Activated CD8-positive, alpha-beta T cell treated with anti-CD3 and anti-CD28 coated beads, Interleukin-2, amount 10 ng/mL, durations not matched to agents 7 days and 5 days (primary cell): ENCODE data around the gene DHRS9. TPM values are rescaled to one million over a fixed set of nuclear protein-coding genes. Genes with fewer than 3 reads are reported as not detected.

Source experiments
- ATAC-seq: fragments of 150-1000 bp; cut with Tn5 transposase; one replicate; pipeline ENCODE4 v1.10.0; 2021; ENCODE audit warnings: moderate library complexity
- CTCF ChIA-PET: fragments of 350-600 bp; sonication (Branson Sonifier 250); formaldehyde crosslinking; loops from one replicate; lab custom pipeline; 2021; ENCODE audit warnings: antibody characterized with exemption; lab: Charles Lee
- POLR2A ChIA-PET: fragments of 350-600 bp; sonication (Branson Sonifier 250); formaldehyde crosslinking; loops from one replicate; lab custom pipeline; 2021; ENCODE audit warnings: antibody characterized with exemption; lab: Charles Lee
- DNase-seq: peaks from one replicate; pipeline ENCODE4 v3.0.0-alpha.2; 2020
- H3K27ac Mint-ChIP-seq: one replicate; pipeline ENCODE4 v1.8.0; 2021; ENCODE audit warnings: mild to moderate bottlenecking, mixed read lengths
- H3K27me3 Mint-ChIP-seq: one replicate; pipeline ENCODE4 v1.8.0; 2021; ENCODE audit warnings: low read depth, mixed read lengths
- H3K36me3 Mint-ChIP-seq: one replicate; pipeline ENCODE4 v1.8.0; 2021; ENCODE audit warnings: low read depth, mixed read lengths
- H3K4me1 Mint-ChIP-seq: one replicate; pipeline ENCODE4 v1.8.0; 2021; ENCODE audit warnings: low read depth, mixed read lengths
- H3K4me3 Mint-ChIP-seq: one replicate; pipeline ENCODE4 v1.8.0; 2021; ENCODE audit warnings: mild to moderate bottlenecking, mixed read lengths
- H3K9me3 Mint-ChIP-seq: one replicate; pipeline ENCODE4 v1.8.0; 2022; ENCODE audit warnings: mixed read lengths; ENCODE audit not compliant: insufficient read depth
- total RNA-seq, 2 experiments: library from RNA; stranded (reverse); gene quantifications; one replicate each; pipeline ENCODE4 v1.2.3, GENCODE V29; 2021

The DHRS9 gene
- total RNA-seq, 2 experiments from 2014 or later, result not detected

DNA sequence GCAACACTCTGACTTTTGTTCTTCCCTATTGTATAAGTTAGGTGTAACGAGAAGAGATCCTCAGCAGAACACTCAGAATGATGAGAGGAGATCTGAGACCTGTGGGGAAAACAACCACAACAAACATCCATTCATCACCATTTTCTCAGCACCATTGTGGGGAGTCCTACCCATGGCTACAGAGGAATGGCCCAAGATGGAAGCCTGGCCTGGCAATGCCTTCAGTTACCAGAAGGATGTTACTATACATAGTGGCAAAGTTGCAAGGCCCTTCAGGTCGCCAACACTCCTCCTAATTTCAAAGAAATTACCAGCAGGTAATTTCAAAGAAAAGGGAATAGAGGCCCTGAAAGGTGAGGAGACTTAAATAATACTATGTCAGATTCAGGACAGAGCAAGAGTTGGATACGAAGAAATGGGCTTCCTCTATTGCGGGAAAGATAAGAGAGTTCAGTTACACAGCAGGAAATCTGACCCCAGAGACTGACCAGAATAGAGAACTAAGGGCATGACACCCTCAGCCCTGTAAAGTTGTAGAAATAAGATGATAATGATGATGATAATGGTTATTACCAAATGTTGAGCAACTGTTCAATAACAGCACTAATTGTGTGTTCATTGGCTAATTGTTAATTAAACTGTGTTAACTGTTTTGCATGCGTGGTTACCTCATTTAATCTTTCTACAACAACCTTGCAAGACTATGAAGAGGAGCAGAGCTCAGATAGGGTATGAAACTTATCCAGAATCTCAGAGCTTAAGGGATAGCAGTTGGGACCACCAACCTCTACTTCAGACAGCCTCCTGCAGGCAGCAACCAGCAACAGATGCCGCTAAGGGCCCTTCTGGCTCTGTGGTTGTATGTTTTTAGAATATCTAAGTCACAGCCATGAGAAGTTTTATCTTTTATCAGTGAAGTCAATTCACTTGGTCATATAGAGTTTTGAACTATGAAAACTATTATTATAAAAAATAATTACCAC is 37.5 kb downstream of the DHRS9 start:
- Mint-ChIP-seq H3K27ac (peak overlapping the region; percentile 84), H3K36me3 (peaks cover 27% of the 10 kb centered on the region), H3K4me1 (peaks cover 69% of the 10 kb centered on the region), H3K9me3 (peaks cover 7% of the 10 kb centered on the region), H3K4me3 (peak overlapping the region; percentile 23), H3K27me3 (no peaks in the 10 kb centered on the region)
- POLR2A ChIA-PET, result no interaction called here
- DNase-seq, result peak; percentile 39
- CTCF ChIA-PET, result interaction anchor here (0.9 to 6.8 kb wide), 9 partner anchors 10 to 144 kb away, joined by 3 to 181 read pairs (median 14); no protein-coding TSS in a partner anchor
- peak; percentile 27 for ATAC-seq

DNA sequence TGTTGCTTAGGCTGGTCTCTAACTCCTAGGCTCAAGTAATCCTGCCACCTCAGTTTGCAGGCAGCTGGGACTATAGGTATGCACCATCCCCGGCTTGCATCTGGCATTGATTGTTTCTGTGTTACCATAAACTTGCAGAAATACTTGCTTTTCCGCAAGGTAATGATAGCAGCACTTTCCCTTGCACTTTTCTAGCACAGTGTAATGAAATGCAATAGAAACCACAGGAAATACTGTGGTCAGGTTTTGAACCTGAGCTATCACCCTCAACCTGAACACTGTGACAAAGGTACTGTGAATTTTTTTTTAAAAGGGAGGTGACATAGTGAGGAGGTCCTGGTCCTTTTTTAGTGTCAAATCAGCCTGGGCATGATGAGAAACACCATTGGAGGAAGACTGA is 38.3 kb downstream of the DHRS9 start:
- DNase-seq, result peak; percentile 73
- peaks cover 7% of the 10 kb centered on the region for H3K9me3 Mint-ChIP-seq
- H3K4me1 Mint-ChIP-seq, result peaks cover 68% of the 10 kb centered on the region
- peak overlapping the region; percentile 23 for H3K4me3 Mint-ChIP-seq
- H3K27ac Mint-ChIP-seq, result peak overlapping the region; percentile 81
- ChIA-PET POLR2A (interaction anchor here (0.6 to 0.7 kb wide), 2 partner anchors 14 to 19 kb away, joined by 3 to 4 read pairs; no protein-coding TSS in a partner anchor), CTCF (interaction anchor here (1.7 to 6.8 kb wide), 8 partner anchors 11 to 145 kb away, joined by 6 to 181 read pairs (median 34); no protein-coding TSS in a partner anchor)
- peak; percentile 88 for ATAC-seq
- H3K36me3 Mint-ChIP-seq, result peaks cover 26% of the 10 kb centered on the region
- no peaks in the 10 kb centered on the region for H3K27me3 Mint-ChIP-seq

DNA sequence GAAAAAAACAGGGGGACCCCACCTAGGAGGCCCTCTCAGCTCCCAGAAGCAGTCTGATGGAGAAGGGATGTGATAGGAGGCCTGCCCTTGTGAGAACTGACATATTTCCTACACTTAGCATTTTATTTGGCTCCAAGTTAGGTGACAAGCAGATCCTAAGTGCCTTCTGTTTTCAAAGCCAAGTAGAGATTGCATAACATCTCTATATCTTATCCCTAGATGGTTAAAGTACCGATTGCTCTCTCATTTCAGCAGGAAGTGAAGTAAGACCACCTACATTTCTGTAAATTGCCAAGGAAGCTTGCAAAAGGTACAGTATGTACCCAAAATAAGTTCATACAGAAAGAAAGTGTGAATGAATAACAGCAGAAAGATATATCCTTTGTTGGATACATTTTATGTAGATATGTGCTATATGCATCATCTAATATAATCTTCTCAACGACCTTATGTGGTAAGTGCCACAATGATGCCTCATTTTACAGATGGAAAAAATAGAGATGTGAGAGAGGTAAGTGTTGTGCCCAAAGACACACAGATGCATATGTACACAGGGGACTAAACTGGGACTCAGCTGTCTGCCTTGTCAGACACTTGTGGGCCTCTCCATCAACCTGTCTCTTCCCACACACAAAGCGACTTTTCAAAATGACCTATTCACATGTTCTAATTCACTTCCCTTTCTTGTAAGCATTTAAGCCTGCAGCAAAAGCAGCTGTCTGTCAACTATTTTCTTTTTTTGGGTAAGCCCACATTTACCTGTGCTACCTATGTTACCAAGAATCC is 38.9 kb downstream of the DHRS9 start:
- no peak for ATAC-seq
- CTCF ChIA-PET, result interaction anchor here (0.7 to 6.8 kb wide), 22 partner anchors 10 to 354 kb away, joined by 3 to 181 read pairs (median 9); partner anchors contain the start of gene DHRS9
- H3K4me3 Mint-ChIP-seq, result peak overlapping the region; percentile 23
- DNase-seq, result no peak
- no peaks in the 10 kb centered on the region for H3K27me3 Mint-ChIP-seq
- H3K36me3 Mint-ChIP-seq, result peaks cover 24% of the 10 kb centered on the region
- peaks cover 7% of the 10 kb centered on the region for H3K9me3 Mint-ChIP-seq
- peak overlapping the region; percentile 81 for H3K27ac Mint-ChIP-seq
- POLR2A ChIA-PET, result interaction anchor here (0.6 to 0.7 kb wide), 2 partner anchors 15 to 19 kb away, joined by 3 to 4 read pairs; no protein-coding TSS in a partner anchor
- peaks cover 66% of the 10 kb centered on the region for H3K4me1 Mint-ChIP-seq

DNA sequence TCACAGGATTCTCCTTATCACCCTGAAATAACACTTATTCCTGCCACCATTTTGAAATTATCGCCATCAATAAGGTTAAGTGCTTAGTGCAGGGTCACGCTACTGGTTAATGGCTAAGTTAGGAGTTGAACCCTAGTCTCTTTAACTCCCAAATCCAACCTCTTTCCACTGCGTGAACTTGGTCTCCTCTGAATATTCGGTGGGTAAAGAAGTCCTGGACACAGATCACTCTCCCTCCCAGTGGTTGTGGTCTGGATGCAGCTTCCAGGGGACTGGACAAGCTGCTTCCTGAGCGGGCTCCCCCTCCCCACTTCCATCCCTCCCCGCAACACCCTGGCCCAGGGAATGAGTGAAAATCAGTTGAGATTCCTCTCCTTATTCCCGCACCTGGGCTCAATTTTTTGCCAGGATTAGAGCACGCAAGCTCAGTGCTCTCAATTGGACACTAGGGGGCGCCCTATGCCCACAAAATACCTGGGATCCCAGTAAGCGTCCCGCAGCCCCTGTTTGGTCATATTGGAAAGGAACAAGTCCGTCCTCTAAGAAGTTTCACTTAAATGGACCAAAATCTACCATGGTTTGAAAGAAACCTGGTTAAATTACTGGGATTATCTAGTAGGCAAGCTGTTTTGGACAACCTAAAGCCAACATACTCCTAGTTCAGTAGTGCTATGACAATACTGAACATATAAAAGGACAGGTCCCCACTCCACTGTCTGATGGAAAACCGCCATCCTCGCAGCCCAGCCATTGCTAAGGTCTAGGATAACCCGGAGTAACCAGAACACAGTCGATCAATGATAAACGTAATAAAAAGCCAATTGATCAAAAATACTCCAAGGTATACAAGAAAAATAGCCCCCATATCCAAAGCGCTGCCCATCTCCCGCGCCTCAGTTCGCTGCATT is 40.4 kb downstream of the DHRS9 start:
- Mint-ChIP-seq H3K27ac (peak overlapping the region; percentile 43), H3K36me3 (peaks cover 11% of the 10 kb centered on the region), H3K4me3 (no peak overlapping the region), H3K9me3 (no peaks in the 10 kb centered on the region), H3K4me1 (peaks cover 53% of the 10 kb centered on the region), H3K27me3 (no peaks in the 10 kb centered on the region)
- peak; percentile 85 for DNase-seq
- ChIA-PET POLR2A (no interaction called here), CTCF (interaction anchor here (0.5 to 6.8 kb wide), 42 partner anchors 9 to 719 kb away, joined by 3 to 181 read pairs (median 4); partner anchors contain the start of gene DHRS9)
- ATAC-seq, result peak; percentile 28

DNA sequence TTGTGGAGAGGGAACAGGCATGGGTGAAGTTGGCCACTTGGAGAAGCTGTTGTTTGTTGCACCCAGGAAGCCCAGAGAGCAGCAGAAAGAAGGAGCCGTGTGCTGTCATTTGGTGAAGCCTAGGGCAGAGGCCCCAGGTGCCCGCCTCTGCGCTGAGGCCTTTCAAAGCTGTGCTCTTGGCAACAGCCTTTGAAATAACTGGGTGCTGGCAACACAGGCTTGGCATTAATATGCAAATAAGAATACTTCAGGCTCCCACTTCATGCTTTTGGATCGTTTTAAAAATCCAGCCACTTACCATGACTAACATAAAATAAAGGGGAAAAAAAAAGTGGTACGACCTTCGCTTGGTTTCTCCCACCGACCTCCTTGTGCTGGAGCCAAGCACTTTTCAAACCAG is 41.1 kb downstream of the DHRS9 start:
- DNase-seq, result no peak
- H3K9me3 Mint-ChIP-seq, result no peaks in the 10 kb centered on the region
- H3K27ac Mint-ChIP-seq, result no peak overlapping the region
- H3K27me3 Mint-ChIP-seq, result no peaks in the 10 kb centered on the region
- peaks cover 8% of the 10 kb centered on the region for H3K36me3 Mint-ChIP-seq
- ATAC-seq, result no peak
- ChIA-PET CTCF (interaction anchor here (0.7 to 6.8 kb wide), 26 partner anchors 14 to 718 kb away, joined by 3 to 181 read pairs (median 4); partner anchors contain the start of gene DHRS9), POLR2A (no interaction called here)
- peaks cover 46% of the 10 kb centered on the region for H3K4me1 Mint-ChIP-seq
- H3K4me3 Mint-ChIP-seq, result no peak overlapping the region

DNA sequence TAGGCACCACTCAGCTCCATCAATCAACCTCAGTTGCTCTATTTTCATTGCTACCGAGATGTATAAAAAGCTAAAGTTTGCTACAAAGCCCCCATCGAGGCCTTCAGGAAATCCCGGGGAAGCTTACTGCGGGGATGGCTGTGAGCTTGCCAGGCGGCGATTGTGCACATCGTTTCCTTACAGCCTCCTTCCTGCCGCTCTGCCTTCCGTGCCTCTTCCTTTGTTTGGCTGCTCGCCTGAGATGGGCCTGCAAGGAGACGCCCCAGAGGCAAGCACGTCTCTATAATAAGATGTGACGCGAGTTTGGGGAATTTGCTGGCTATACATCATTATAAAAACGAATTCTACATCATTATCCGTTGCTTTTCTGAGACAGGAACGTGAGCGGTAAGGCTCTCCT is 41.6 kb downstream of the DHRS9 start:
- CTCF ChIA-PET, result interaction anchor here (0.7 to 6.8 kb wide), 13 partner anchors 14 to 718 kb away, joined by 3 to 181 read pairs (median 17); partner anchors contain the start of gene DHRS9
- ATAC-seq, result no peak
- Mint-ChIP-seq H3K9me3 (no peaks in the 10 kb centered on the region), H3K4me3 (no peak overlapping the region), H3K4me1 (peaks cover 41% of the 10 kb centered on the region), H3K36me3 (peaks cover 6% of the 10 kb centered on the region), H3K27ac (no peak overlapping the region), H3K27me3 (peaks cover 2% of the 10 kb centered on the region)
- POLR2A ChIA-PET, result no interaction called here
- DNase-seq, result no peak

DNA sequence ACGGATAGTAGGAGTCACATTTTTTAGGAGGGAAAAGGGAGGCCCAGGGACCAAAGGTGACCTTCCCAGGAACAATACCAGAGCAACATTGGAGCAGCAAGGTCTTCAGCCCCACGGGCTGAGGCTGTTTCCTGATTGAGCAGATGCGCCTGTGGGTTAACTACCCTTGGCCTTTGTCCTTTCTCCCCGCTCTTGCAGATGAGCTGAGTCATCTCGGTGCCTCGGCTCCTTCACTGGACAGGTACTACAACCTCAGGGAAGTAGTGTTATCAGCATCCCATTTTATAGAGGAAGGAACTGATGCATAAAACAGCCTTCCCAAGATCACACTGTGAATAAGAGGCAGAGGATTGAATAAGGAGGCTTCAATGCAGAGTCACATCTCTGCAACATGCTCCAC is 43.5 kb downstream of the DHRS9 start:
- ChIA-PET POLR2A (no interaction called here), CTCF (interaction anchor here (1.1 to 6.8 kb wide), 2 partner anchors 15 to 19 kb away, joined by 3 to 143 read pairs; no protein-coding TSS in a partner anchor)
- Mint-ChIP-seq H3K9me3 (no peaks in the 10 kb centered on the region), H3K27me3 (peaks cover 10% of the 10 kb centered on the region), H3K27ac (no peak overlapping the region), H3K4me1 (peaks cover 23% of the 10 kb centered on the region), H3K36me3 (no peaks in the 10 kb centered on the region), H3K4me3 (no peak overlapping the region)
- DNase-seq, result no peak
- no peak for ATAC-seq

DNA sequence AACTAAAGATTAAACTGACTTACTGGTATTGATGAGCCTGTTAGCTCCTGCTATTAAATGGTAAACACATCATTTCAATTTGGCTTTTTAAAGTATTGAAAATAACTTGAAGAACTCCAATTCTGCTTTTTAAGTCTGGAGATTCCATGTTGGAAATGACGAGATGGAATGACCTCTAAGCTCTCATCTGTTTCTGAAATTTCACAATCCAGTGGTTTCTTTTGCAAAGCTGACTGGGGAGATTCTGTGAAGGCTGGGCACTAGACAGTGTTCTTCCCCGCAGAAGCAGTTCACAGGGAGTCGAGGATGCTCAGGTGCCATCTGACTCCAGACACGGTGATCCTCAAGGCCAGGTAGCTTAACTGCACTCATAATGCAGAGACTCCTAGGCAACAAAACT is 44.7 kb downstream of the DHRS9 start:
- no peak overlapping the region for H3K4me3 Mint-ChIP-seq
- peaks cover 11% of the 10 kb centered on the region for H3K4me1 Mint-ChIP-seq
- ATAC-seq (no peak), DNase-seq (no peak)
- CTCF ChIA-PET, result interaction anchor here (1.2 to 2.2 kb wide), 2 partner anchors 28 to 153 kb away, joined by 4 to 5 read pairs; no protein-coding TSS in a partner anchor
- POLR2A ChIA-PET, result no interaction called here
- peaks cover 10% of the 10 kb centered on the region for H3K27me3 Mint-ChIP-seq
- no peak overlapping the region for H3K27ac Mint-ChIP-seq
- no peaks in the 10 kb centered on the region for H3K36me3 Mint-ChIP-seq
- no peaks in the 10 kb centered on the region for H3K9me3 Mint-ChIP-seq

DNA sequence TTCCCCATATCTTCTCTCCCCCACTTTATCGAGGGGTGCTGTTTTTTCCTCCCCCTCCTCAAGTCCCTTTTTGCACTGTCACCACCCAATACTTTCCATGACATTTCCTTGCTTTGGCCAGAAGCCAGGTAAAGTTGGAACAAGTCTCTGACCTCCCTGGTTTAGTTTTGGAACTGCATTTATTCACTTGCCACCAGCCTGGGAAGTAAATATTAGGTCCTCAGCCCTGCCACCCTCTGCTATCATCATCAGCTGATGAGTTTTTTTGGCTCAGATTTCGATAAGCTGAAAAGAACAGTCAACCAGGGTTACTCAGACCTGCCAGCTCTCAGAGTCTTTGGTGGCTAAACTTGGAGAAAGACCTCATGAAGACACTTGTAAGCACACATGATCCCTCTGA is 47.0 kb downstream of the DHRS9 start:
- CTCF ChIA-PET, result interaction anchor here (0.9 to 4.0 kb wide), 3 partner anchors 15 to 154 kb away, joined by 3 to 30 read pairs (median 5); no protein-coding TSS in a partner anchor
- no peaks in the 10 kb centered on the region for H3K4me1 Mint-ChIP-seq
- no peak for ATAC-seq
- POLR2A ChIA-PET, result no interaction called here
- no peaks in the 10 kb centered on the region for H3K9me3 Mint-ChIP-seq
- no peak overlapping the region for H3K27ac Mint-ChIP-seq
- H3K27me3 Mint-ChIP-seq, result peaks cover 13% of the 10 kb centered on the region
- no peaks in the 10 kb centered on the region for H3K36me3 Mint-ChIP-seq
- no peak overlapping the region for H3K4me3 Mint-ChIP-seq
- DNase-seq, result no peak

DNA sequence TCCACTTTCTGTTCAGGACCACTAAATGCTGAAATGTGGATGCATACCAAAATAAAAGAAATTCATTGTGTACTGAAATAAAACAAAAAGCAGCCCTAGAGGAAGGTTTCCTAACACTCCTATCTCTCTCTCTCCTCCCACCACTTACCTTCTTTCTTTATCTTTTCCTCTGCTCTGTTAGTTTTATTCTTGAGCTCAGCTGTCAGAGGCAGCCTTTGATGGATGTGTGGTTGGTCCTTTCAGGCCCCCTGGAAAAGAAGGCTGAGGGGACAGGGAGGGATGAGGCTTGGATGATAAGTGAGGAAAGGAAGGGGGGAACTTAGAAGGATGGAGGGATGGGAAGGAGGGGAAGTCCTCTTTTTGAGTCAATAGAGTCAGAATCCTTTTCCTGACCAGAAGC is 47.6 kb downstream of the DHRS9 start:
- Mint-ChIP-seq H3K9me3 (no peaks in the 10 kb centered on the region), H3K4me3 (no peak overlapping the region), H3K36me3 (no peaks in the 10 kb centered on the region), H3K4me1 (no peaks in the 10 kb centered on the region), H3K27ac (no peak overlapping the region), H3K27me3 (peaks cover 17% of the 10 kb centered on the region)
- ChIA-PET CTCF (interaction anchor here (0.9 to 4.0 kb wide), 5 partner anchors 8 to 155 kb away, joined by 3 to 30 read pairs (median 3); no protein-coding TSS in a partner anchor), POLR2A (no interaction called here)
- ATAC-seq, result no peak
- no peak for DNase-seq
